H1 (cell line): Measurements from ENCODE around the gene ZNF595. TPM values are rescaled to one million over a fixed set of nuclear protein-coding genes. Genes with fewer than 3 reads are reported as not detected.
"Not testable (repeated sequence)": the region's sequence is repeated elsewhere in the genome, so short reads cannot be mapped to it uniquely, and the experiment has no call there.

Experiments used
- CTCF ChIA-PET: fragments of 300-600 bp; sonication (Branson Sonifier 250); formaldehyde crosslinking; loops from one replicate; lab custom pipeline; 2021; ENCODE audit not compliant: partially characterized antibody; lab: Charles Lee
- POLR2A ChIA-PET: fragments of 300-600 bp; sonication (Branson Sonifier 250); formaldehyde crosslinking; loops from one replicate; lab custom pipeline; 2021; ENCODE audit warnings: inconsistent platforms; ENCODE audit not compliant: partially characterized antibody; lab: Charles Lee
- DNase-seq, 2 experiments: peaks; one replicate each; pipeline versions ENCODE4 v3.0.0 to v3.0.0-alpha.2; 2010 to 2022; ENCODE audit warnings: low spot score in 2 of 2, low read depth in 1 of 2, mixed read lengths in 1 of 2
- FAIRE-seq: peaks from 2 replicates; lab custom pipeline; 2011; peaks lifted over from hg19 to GRCh38; lab: Jason Lieb, UNC
- H2AFZ ChIP-seq: 2 replicates; pipeline ENCODE4 v1.8.1; 2012; ENCODE audit warnings: low read length, inconsistent platforms
- H2AK5ac ChIP-seq: 2 replicates; pipeline ENCODE4 v1.6.1; 2013; ENCODE audit warnings: low read depth, low read length
- H2BK120ac ChIP-seq: replicated peaks from 2 replicates; pipeline ENCODE3; 2013; ENCODE audit warnings: low read depth, low read length, inconsistent platforms
- H2BK12ac ChIP-seq: 2 replicates; pipeline ENCODE4 v1.6.1; 2013; ENCODE audit warnings: low read depth, low read length
- H2BK15ac ChIP-seq: 2 replicates; pipeline ENCODE4 v1.6.1; 2013; ENCODE audit warnings: low read length
- H2BK20ac ChIP-seq: 2 replicates; pipeline ENCODE4 v1.6.1; 2013; ENCODE audit warnings: low read length
- H2BK5ac ChIP-seq: 2 replicates; pipeline ENCODE4 v1.6.1; 2013; ENCODE audit warnings: low read depth, low read length
- H3K14ac ChIP-seq: 2 replicates; pipeline ENCODE4 v1.6.1; 2013; ENCODE audit warnings: inconsistent platforms; ENCODE audit not compliant: insufficient read length
- H3K18ac ChIP-seq: 2 replicates; pipeline ENCODE4 v1.6.1; 2013; ENCODE audit warnings: low read length; ENCODE audit errors: extremely low read depth
- H3K23ac ChIP-seq: 2 replicates; pipeline ENCODE4 v1.6.1; 2013; ENCODE audit warnings: inconsistent platforms; ENCODE audit not compliant: insufficient read length
- H3K23me2 ChIP-seq: 2 replicates; pipeline ENCODE4 v1.6.1; 2013; ENCODE audit warnings: low read depth, low read length
- H3K27ac ChIP-seq: 2 replicates; pipeline ENCODE4 v1.6.1; 2011; ENCODE audit warnings: low read depth, low read length, inconsistent platforms
- H3K27me3 ChIP-seq, 4 experiments: replicated peaks in 1 of 4; 1 replicate in 1 of 4; 2 replicates in 3 of 4; pipeline versions ENCODE4 v1.6.1 to v1.8.1; 2011 to 2013; ENCODE audit warnings: low read length in 3 of 4, mild to moderate bottlenecking in 3 of 4, inconsistent platforms in 2 of 4, mixed read lengths in 2 of 4, moderate library complexity in 1 of 4; ENCODE audit not compliant: control insufficient read depth in 3 of 4, insufficient read depth in 3 of 4; ENCODE audit errors: extremely low read depth in 1 of 4
- H3K36me3 ChIP-seq, 4 experiments: 2 replicates each; pipeline versions ENCODE4 v1.6.1 to v1.8.1; 2011 to 2013; ENCODE audit warnings: mild to moderate bottlenecking in 4 of 4, low read length in 3 of 4, moderate library complexity in 2 of 4, control low read depth in 1 of 4, inconsistent platforms in 1 of 4; ENCODE audit not compliant: insufficient read depth in 4 of 4, control insufficient read depth in 2 of 4
- H3K4ac ChIP-seq: replicated peaks from 2 replicates; pipeline ENCODE3; 2013; ENCODE audit warnings: low read length, low read depth, mixed read lengths, inconsistent platforms; ENCODE audit not compliant: insufficient read length
- H3K4me1 ChIP-seq, 4 experiments: replicated peaks in 1 of 4; 1 replicate in 1 of 4; 2 replicates in 3 of 4; pipeline versions ENCODE4 v1.6.1 to v1.8.1; 2011 to 2013; ENCODE audit warnings: low read length in 3 of 4, inconsistent platforms in 2 of 4, mixed read lengths in 1 of 4; ENCODE audit not compliant: insufficient read depth in 4 of 4, control insufficient read depth in 3 of 4
- H3K4me2 ChIP-seq, 2 experiments: 2 replicates each; pipeline versions ENCODE4 v1.6.1 to v1.8.1; 2011 to 2013; ENCODE audit warnings: low read depth in 2 of 2, low read length in 2 of 2, control low read depth in 1 of 2, inconsistent platforms in 1 of 2, mild to moderate bottlenecking in 1 of 2; ENCODE audit not compliant: insufficient read depth in 1 of 2
- H3K4me3 ChIP-seq, 4 experiments: fragments of 200-600, 300-600 bp in 1 of 4; sonication (generic), shearing (Covaris generic), sonication (Bioruptor Twin) in 1 of 4; 2 replicates each; pipeline versions ENCODE4 v1.5.1 to v1.8.1; 2011 to 2016; ENCODE audit warnings: low read length in 4 of 4, low read depth in 3 of 4, control low read depth in 2 of 4, inconsistent platforms in 2 of 4, mild to moderate bottlenecking in 2 of 4, mixed read lengths in 1 of 4, moderate library complexity in 1 of 4; ENCODE audit not compliant: insufficient read depth in 2 of 4; ENCODE audit errors: extremely low read depth in 1 of 4
- H3K56ac ChIP-seq: replicated peaks from 2 replicates; pipeline ENCODE3; 2013; ENCODE audit warnings: low read depth, mild to moderate bottlenecking, mixed read lengths, low read length, inconsistent platforms; ENCODE audit not compliant: insufficient read length
- H3K79me1 ChIP-seq: 2 replicates; pipeline ENCODE4 v1.6.1; 2013; ENCODE audit warnings: low read depth, low read length, control low read depth
- H3K79me2 ChIP-seq, 2 experiments: 2 replicates each; pipeline versions ENCODE4 v1.6.1 to v1.8.1; 2012 to 2013; ENCODE audit warnings: low read length in 2 of 2, mild to moderate bottlenecking in 2 of 2, inconsistent platforms in 1 of 2; ENCODE audit not compliant: insufficient read depth in 2 of 2, control insufficient read depth in 1 of 2
- H3K9ac ChIP-seq, 4 experiments: replicated peaks in 1 of 4; 1 replicate in 1 of 4; 2 replicates in 3 of 4; pipeline versions ENCODE4 v1.6.1 to v1.8.1; 2011 to 2013; ENCODE audit warnings: low read depth in 3 of 4, low read length in 3 of 4, control low read depth in 2 of 4, mild to moderate bottlenecking in 2 of 4, moderate library complexity in 2 of 4, inconsistent platforms in 1 of 4; ENCODE audit errors: extremely low read depth in 1 of 4
- H3K9me3 ChIP-seq, 2 experiments: 2 replicates each; pipeline versions ENCODE4 v1.6.1 to v1.8.1; 2012 to 2013; ENCODE audit warnings: mild to moderate bottlenecking in 2 of 2, moderate library complexity in 2 of 2, control low read depth in 1 of 2, inconsistent platforms in 1 of 2, low read depth in 1 of 2, low read length in 1 of 2, mixed read lengths in 1 of 2; ENCODE audit not compliant: insufficient read depth in 2 of 2
- H4K20me1 ChIP-seq, 2 experiments: replicated peaks in 1 of 2; 2 replicates each; pipeline versions ENCODE3 to v1.8.1; 2011 to 2013; ENCODE audit warnings: inconsistent platforms in 2 of 2, low read length in 2 of 2, mild to moderate bottlenecking in 1 of 2; ENCODE audit not compliant: insufficient read depth in 2 of 2, control insufficient read depth in 1 of 2
- H4K5ac ChIP-seq: 2 replicates; pipeline ENCODE4 v1.6.1; 2013; ENCODE audit warnings: low read length, low read depth, mixed read lengths, inconsistent platforms; ENCODE audit not compliant: insufficient read length
- H4K8ac ChIP-seq: 2 replicates; pipeline ENCODE4 v1.8.0; 2013; ENCODE audit warnings: mild to moderate bottlenecking, moderate library complexity, low read length, inconsistent platforms; ENCODE audit not compliant: insufficient read depth; ENCODE audit errors: extremely low read depth
- H4K91ac ChIP-seq: replicated peaks from 2 replicates; pipeline ENCODE3; 2013; ENCODE audit warnings: low read length, mixed read lengths, inconsistent platforms; ENCODE audit not compliant: insufficient read length
- WGBS, 2 experiments: shearing (Covaris generic) in 1 of 2; methylation state at CpG; one replicate each; pipeline versions ENCODE4 v1.1.6 to v1.1.7; 2013 to 2015; ENCODE audit warnings: low lambda C conversion rate in 2 of 2, mixed read lengths in 2 of 2, inconsistent platforms in 1 of 2, low coverage in 1 of 2, missing lambda C conversion rate in 1 of 2; ENCODE audit not compliant: insufficient replicate concordance in 2 of 2, insufficient coverage in 1 of 2, insufficient read length in 1 of 2; ENCODE audit errors: extremely low coverage in 1 of 2, missing lambda C conversion rate in 1 of 2; 5-methylcytosine and 5-hydroxymethylcytosine counted together
- polyA plus RNA-seq, 7 experiments: library from polyadenylated mRNA; depleted of rRNA in 3 of 7; stranded (reverse) in 5 of 7; unstranded in 2 of 7; fragments of >200 nt in 5 of 7; fragments of 200-250 nt in 2 of 7; gene quantifications; 1 replicate in 5 of 7; 2 replicates in 1 of 7; 4 replicates in 1 of 7; pipeline versions ENCODE4 v1.2.1 to v1.2.3, GENCODE V29; 2011 to 2013; ENCODE audit warnings: missing spikeins in 2 of 7, mixed read lengths in 2 of 7
- total RNA-seq: library from RNA; stranded (reverse); fragmentation: NEBNext Ultra II Directional; extraction: Animal tissue kit (Norgen Biotek cat#: 25700); gene quantifications from 2 replicates; pipeline ENCODE4 v1.2.1, GENCODE V29; 2021

The ZNF595 gene
- total and polyA plus RNA-seq, 2 of the 8 experiments (the other 6 are each of a cell fraction or from before 2014, with no cell fraction given) = 3.3 to 22.5 TPM

GRCh38 chr4:22882-23281 is 30.2 kb upstream of the ZNF595 start:
- H3K36me3 ChIP-seq, H4K91ac ChIP-seq, H2BK120ac ChIP-seq, H3K4ac ChIP-seq, H2BK15ac ChIP-seq, H3K23ac ChIP-seq, H3K9me3 ChIP-seq, H3K14ac ChIP-seq, H3K27ac ChIP-seq, H3K18ac ChIP-seq, H3K56ac ChIP-seq, H3K23me2 ChIP-seq, H3K4me1 ChIP-seq, H2AFZ ChIP-seq, POLR2A ChIA-PET, H2BK12ac ChIP-seq, DNase-seq, H3K79me1 ChIP-seq, H3K79me2 ChIP-seq, H3K27me3 ChIP-seq, H3K9ac ChIP-seq, H3K4me3 ChIP-seq, H2BK20ac ChIP-seq, H4K8ac ChIP-seq, CTCF ChIA-PET, FAIRE-seq, H4K5ac ChIP-seq, H4K20me1 ChIP-seq, H2AK5ac ChIP-seq, H3K4me2 ChIP-seq, H2BK5ac ChIP-seq: not testable (repeated sequence)
- 48% methylated on average over 2 of the region's 2 CpGs; no CpG with 5 or more reads in 1 of the 2 experiments for WGBS, 2 experiments

GRCh38 chr4:24359-24758 is 28.8 kb upstream of the ZNF595 start:
- H3K36me3 ChIP-seq, H3K23ac ChIP-seq, H3K4me1 ChIP-seq, H3K4me2 ChIP-seq, FAIRE-seq, H3K79me2 ChIP-seq, H3K18ac ChIP-seq, H2BK12ac ChIP-seq, CTCF ChIA-PET, H4K91ac ChIP-seq, H3K14ac ChIP-seq, H3K79me1 ChIP-seq, H2BK20ac ChIP-seq, H2BK5ac ChIP-seq, H2BK15ac ChIP-seq, H3K4me3 ChIP-seq, H2AFZ ChIP-seq, H3K27me3 ChIP-seq, H4K8ac ChIP-seq, H2BK120ac ChIP-seq, H3K4ac ChIP-seq, H3K23me2 ChIP-seq, H3K56ac ChIP-seq, H3K9me3 ChIP-seq, H3K27ac ChIP-seq, H4K5ac ChIP-seq, H2AK5ac ChIP-seq, DNase-seq, H3K9ac ChIP-seq, POLR2A ChIA-PET, H4K20me1 ChIP-seq: not testable (repeated sequence)
- WGBS, 2 experiments = no CpG with 5 or more reads among the region's 1 CpG
